T-helper 1 cell treated with Interleukin-12 subunit alpha and Interleukin-12 subunit beta and Interleukin-4 antibody, amounts not matched to agents 30 μg/mL and 1 μg/mL, for 36 hours (primary cell): ENCODE measurements around the gene ITPK1.
"Not testable (repeated sequence)": the region's sequence is repeated elsewhere in the genome, so short reads cannot be mapped to it uniquely, and the experiment has no call there.

Experiments used
- H3K27ac Mint-ChIP-seq: one replicate; pipeline ENCODE4 v1.8.0; 2021; ENCODE audit warnings: mild to moderate bottlenecking, mixed read lengths
- H3K27me3 Mint-ChIP-seq: one replicate; pipeline ENCODE4 v1.8.0; 2021; ENCODE audit warnings: low read depth, mixed read lengths
- H3K36me3 Mint-ChIP-seq: one replicate; pipeline ENCODE4 v1.8.0; 2021; ENCODE audit warnings: low read depth, mixed read lengths
- H3K4me1 Mint-ChIP-seq: one replicate; pipeline ENCODE4 v1.8.0; 2021; ENCODE audit warnings: low read depth, mixed read lengths
- H3K4me3 Mint-ChIP-seq: one replicate; pipeline ENCODE4 v1.8.0; 2021; ENCODE audit warnings: mild to moderate bottlenecking, moderate library complexity, mixed read lengths
- H3K9me3 Mint-ChIP-seq: one replicate; pipeline ENCODE4 v1.8.0; 2021; ENCODE audit warnings: mixed read lengths

The ITPK1 gene

DNA sequence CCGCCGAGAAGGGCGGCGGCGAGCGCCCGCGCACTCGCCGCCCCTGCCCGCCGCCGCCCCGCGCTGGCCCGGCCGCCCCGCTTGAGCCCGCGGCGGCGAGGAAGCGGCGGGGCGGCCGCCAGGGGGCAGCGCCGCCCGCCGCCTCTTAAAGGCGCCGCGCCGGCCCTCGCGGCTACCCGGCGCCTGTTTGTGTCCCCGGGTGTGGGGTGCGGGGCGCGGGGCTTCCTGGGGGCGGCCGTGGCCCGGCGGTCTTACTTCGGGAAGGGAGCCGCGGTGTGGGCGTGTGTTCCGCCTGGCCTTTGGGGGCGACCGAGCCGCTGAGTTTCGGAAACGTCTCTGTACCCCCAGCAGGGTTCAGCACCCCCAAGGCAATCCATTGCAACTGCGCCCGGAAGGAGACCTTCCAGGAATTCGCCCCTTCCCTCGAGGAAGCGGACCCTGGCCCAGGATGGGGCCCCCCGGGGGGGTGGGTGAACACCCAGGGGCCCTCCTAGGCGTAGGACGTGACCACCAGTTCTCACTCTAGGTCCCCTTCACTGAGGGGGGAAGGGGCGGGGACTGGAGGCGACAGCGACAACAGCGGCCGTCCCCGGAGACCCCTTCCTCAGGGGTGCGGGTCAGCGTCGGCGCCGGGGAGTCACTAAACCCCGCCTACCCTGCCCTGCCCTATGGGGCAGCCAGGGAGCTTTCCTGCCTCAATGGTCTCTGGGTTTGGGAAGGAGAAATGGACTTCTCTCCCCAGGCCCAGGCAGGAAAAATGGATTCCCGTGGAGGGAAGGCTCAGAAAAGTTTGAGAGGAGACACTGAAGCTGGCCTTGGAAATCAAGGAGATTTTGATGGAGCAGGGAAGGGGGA lies at the start of gene ITPK1:
ITPK1 (minus strand) TSS at position 105 of the 855 bp plus-strand sequence. CDS start 762 bp downstream, outside the sequence.
- H3K4me1 Mint-ChIP-seq = peaks cover 24% of the 10 kb centered on the region
- H3K4me3 Mint-ChIP-seq = peak within 1 kb of the TSS; percentile 83
- no peaks in the 10 kb centered on the region for H3K36me3 Mint-ChIP-seq
- H3K27ac Mint-ChIP-seq = peak within 1 kb of the TSS; percentile 84
- no peaks in the 10 kb centered on the region for H3K9me3 Mint-ChIP-seq
- H3K27me3 Mint-ChIP-seq = no peaks in the 10 kb centered on the region

DNA sequence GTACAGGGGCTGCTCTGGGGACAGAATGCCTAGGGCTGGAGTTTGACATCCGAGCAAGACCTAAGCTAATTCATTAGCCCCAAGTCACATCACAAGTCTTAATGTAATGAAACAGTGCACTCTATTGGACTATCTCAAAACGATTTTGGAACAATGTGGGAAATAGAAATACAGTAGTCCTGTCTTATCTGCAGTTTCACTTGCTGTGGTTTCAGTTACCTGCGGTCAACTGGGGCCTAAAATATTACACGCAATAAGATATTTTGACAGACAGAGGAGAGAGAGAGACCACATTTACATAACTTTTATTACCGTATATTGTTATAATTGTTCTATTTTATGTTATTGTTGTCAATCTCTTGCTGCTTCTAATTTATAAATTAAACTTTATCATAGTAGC lies 47.8 kb upstream of the ITPK1 start:
- Mint-ChIP-seq H3K27me3 (no peaks in the 10 kb centered on the region), H3K27ac (no peak overlapping the region), H3K4me3 (no peak overlapping the region), H3K36me3 (no peaks in the 10 kb centered on the region), H3K4me1 (no peaks in the 10 kb centered on the region), H3K9me3 (no peaks in the 10 kb centered on the region)

GRCh38 chr14:93161411-93161940 lies 45.8 kb upstream of the ITPK1 start:
- H3K4me1 Mint-ChIP-seq = no peaks in the 10 kb centered on the region
- H3K36me3 Mint-ChIP-seq = no peaks in the 10 kb centered on the region
- H3K9me3 Mint-ChIP-seq = no peaks in the 10 kb centered on the region
- no peak overlapping the region for H3K4me3 Mint-ChIP-seq
- H3K27ac Mint-ChIP-seq = no peak overlapping the region
- no peaks in the 10 kb centered on the region for H3K27me3 Mint-ChIP-seq

DNA sequence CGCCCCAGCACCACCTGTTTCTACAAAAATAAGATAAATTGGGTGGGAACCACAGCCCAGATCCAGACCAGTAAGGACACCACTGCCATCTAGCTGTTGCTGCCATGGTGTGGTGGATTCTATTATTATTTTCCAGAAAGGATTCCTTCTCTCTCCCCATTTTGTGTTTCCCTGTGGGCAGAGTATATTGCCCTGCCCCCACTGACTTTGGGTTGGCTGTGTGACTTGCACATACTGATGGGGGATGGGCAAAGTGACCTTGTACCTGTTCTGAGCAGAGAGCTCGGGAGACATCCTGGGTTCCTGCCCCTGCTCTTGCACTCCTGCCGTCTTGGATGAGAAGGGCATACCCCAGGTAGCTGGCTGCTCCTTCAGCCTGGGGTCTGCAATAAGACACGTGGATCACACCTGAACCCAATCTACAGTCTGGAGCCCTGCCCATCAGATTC lies 44.7 kb upstream of the ITPK1 start:
- Mint-ChIP-seq H3K4me3 (no peak overlapping the region), H3K9me3 (no peaks in the 10 kb centered on the region), H3K27ac (no peak overlapping the region), H3K27me3 (no peaks in the 10 kb centered on the region), H3K4me1 (no peaks in the 10 kb centered on the region), H3K36me3 (no peaks in the 10 kb centered on the region)

DNA sequence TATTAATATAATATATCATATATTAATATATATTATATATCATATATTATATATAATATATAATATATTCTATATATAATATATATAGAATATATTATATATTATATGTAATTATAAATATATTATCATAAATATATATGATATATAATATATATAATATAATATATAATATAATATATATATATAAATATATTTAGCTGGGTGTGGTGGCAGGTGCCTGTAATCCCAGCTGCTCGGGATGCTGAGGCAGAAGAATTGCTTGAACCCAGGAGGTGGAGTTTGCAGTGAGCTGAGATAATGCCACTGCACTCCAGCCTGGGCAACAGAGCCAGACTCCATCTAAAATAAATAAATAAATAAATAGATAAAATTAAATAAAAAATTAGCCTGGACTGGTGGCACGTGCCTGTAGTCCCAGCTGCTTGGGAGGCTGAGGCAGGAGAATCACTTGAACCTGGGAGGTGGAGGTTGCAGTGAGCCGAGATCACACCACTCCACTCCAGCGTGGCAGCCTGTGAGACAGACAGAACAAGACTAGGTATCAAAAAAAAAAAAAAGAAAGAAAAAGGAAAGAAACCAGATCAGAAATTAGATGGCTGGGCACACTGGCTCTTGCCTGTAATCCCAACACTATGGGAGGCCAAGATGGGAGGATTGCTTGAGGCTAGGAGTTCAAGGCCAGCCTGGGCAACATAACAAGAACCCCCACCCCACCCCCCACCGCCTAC lies 44.1 kb upstream of the ITPK1 start:
- not testable (repeated sequence) for H3K4me3 Mint-ChIP-seq, H3K9me3 Mint-ChIP-seq, H3K27ac Mint-ChIP-seq, H3K27me3 Mint-ChIP-seq, H3K36me3 Mint-ChIP-seq, H3K4me1 Mint-ChIP-seq

DNA sequence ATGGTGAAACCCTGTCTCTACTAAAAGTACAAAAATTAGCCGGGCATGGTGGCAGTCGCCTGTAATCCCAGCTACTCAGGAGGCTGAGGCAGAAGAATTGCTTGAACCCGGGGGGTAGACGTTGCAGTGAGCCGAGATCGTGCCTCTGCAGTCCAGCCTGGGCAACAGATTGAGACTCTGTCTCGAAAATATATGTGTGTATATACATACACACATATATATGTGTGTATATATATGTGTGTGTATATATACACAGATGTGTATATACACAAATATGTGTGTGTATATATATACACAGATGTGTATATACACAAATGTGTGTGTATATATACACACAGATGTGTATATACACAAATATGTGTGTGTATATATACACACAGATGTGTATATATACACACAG lies 42.6 kb upstream of the ITPK1 start:
- not testable (repeated sequence) for H3K4me1 Mint-ChIP-seq, H3K27me3 Mint-ChIP-seq, H3K4me3 Mint-ChIP-seq, H3K9me3 Mint-ChIP-seq, H3K27ac Mint-ChIP-seq, H3K36me3 Mint-ChIP-seq

GRCh38 chr14:93156693-93157369 lies 41.1 kb upstream of the ITPK1 start:
- Mint-ChIP-seq H3K9me3 (no peaks in the 10 kb centered on the region), H3K36me3 (no peaks in the 10 kb centered on the region), H3K4me1 (no peaks in the 10 kb centered on the region), H3K27me3 (no peaks in the 10 kb centered on the region), H3K4me3 (no peak overlapping the region), H3K27ac (no peak overlapping the region)

DNA sequence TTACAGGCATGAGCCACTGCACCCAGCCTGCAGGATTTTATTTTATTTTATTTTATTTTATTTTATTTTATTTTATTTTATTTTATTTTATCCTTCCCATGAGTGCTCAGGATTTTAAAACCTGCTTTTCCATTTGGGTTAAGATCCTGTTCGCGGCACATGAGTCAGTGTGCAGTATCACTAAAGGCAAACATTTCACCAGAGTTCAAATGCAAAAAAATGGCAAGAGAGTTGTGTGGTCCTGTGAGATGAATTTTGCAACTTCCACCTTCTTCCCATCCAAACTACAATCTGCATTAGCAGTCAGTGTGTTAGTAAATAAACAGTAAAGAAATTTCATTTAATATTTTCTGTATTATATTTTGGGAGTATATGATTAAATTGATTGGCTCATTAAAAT lies 39.9 kb upstream of the ITPK1 start:
- H3K4me1 Mint-ChIP-seq = no peaks in the 10 kb centered on the region

GRCh38 chr14:93153121-93153520 lies 37.4 kb upstream of the ITPK1 start:
- Mint-ChIP-seq H3K27me3 (peaks cover 4% of the 10 kb centered on the region), H3K36me3 (no peaks in the 10 kb centered on the region), H3K27ac (no peak overlapping the region), H3K9me3 (no peaks in the 10 kb centered on the region), H3K4me3 (no peak overlapping the region), H3K4me1 (peaks cover 3% of the 10 kb centered on the region)

More for the DNA sequence above, 39.9 kb upstream of the ITPK1 start:
- Mint-ChIP-seq H3K27me3 (no peaks in the 10 kb centered on the region), H3K4me3 (no peak overlapping the region), H3K36me3 (no peaks in the 10 kb centered on the region), H3K27ac (no peak overlapping the region), H3K9me3 (no peaks in the 10 kb centered on the region)

GRCh38 chr14:93150227-93151208 lies 34.8 kb upstream of the ITPK1 start:
- Mint-ChIP-seq H3K36me3 (no peaks in the 10 kb centered on the region), H3K9me3 (no peaks in the 10 kb centered on the region), H3K27me3 (peaks cover 4% of the 10 kb centered on the region), H3K4me3 (no peak overlapping the region), H3K27ac (no peak overlapping the region), H3K4me1 (peaks cover 3% of the 10 kb centered on the region)

GRCh38 chr14:93148979-93149378 lies 33.3 kb upstream of the ITPK1 start:
- Mint-ChIP-seq H3K9me3 (no peaks in the 10 kb centered on the region), H3K4me1 (peaks cover 3% of the 10 kb centered on the region), H3K36me3 (no peaks in the 10 kb centered on the region), H3K27me3 (peaks cover 4% of the 10 kb centered on the region), H3K4me3 (no peak overlapping the region), H3K27ac (no peak overlapping the region)

GRCh38 chr14:93146119-93146518 lies 30.4 kb upstream of the ITPK1 start:
- no peak overlapping the region for H3K27ac Mint-ChIP-seq
- H3K27me3 Mint-ChIP-seq = peaks cover 4% of the 10 kb centered on the region
- H3K36me3 Mint-ChIP-seq = no peaks in the 10 kb centered on the region
- no peaks in the 10 kb centered on the region for H3K9me3 Mint-ChIP-seq
- H3K4me1 Mint-ChIP-seq = peaks cover 3% of the 10 kb centered on the region
- H3K4me3 Mint-ChIP-seq = no peak overlapping the region

DNA sequence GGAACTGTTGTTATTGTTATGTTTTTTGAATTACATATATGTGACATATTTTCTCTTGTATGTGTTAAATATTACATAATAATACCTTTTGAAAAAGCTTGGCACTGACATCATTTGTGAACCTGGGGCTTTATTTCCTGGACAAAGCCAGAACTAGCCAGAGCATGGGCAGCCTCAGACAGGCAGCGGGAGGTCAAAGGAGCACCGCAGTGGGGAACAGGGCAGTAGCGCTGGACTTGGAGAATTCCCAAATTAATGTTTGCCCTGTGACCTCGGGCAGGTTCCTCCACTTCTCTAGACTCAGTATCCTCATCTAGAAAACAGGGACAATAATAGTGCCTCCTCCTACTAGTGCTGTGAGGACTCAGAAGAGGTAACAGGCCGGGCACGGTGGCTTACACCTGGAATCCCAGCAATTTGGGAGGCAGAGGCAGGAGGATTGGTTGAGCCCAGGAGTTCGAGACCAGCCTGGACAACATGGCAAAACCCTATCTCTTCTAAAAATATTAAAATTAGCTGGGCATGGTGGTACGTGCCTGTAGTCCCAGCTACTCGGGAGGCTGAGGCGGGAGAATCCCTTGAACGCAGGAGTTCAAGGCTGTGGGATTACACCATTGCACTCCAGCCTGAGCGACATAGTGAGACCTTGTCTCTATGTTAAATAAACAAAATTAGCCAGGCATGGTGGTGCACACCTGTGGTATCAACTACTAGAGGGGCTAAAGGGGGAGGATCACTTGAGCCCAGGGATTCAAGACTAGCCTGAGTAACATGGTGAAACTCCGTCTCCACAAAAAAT lies 27.3 kb upstream of the ITPK1 start:
- H3K27me3 Mint-ChIP-seq = no peaks in the 10 kb centered on the region
- no peak overlapping the region for H3K4me3 Mint-ChIP-seq
- H3K9me3 Mint-ChIP-seq = no peaks in the 10 kb centered on the region
- peaks cover 2% of the 10 kb centered on the region for H3K4me1 Mint-ChIP-seq
- no peak overlapping the region for H3K27ac Mint-ChIP-seq
- no peaks in the 10 kb centered on the region for H3K36me3 Mint-ChIP-seq
